DOHH2 (cell line): Measurements from ENCODE around the gene GRIK2.

ENCODE experiments used
- H3F3A ChIP-seq: fragments of 200-600 bp; sonication (generic), shearing (Covaris generic); 2 replicates; pipeline ENCODE4 v1.6.0; 2016; ENCODE audit warnings: antibody characterized with exemption, mild to moderate bottlenecking; ENCODE audit not compliant: control insufficient read depth, insufficient read depth
- H3K27ac ChIP-seq: fragments of 200-600 bp; sonication (generic); 2 replicates; pipeline ENCODE4 v1.5.1; 2014; ENCODE audit warnings: low read depth, mild to moderate bottlenecking, low read length, moderate library complexity
- H3K27me3 ChIP-seq: fragments of 200-600 bp; sonication (generic); 2 replicates; pipeline ENCODE4 v1.6.1; 2014; ENCODE audit warnings: mild to moderate bottlenecking, low read length, mixed read lengths; ENCODE audit not compliant: control insufficient read depth
- H3K36me3 ChIP-seq: fragments of 200-600 bp; sonication (generic); 2 replicates; pipeline ENCODE4 v1.6.1; 2014; ENCODE audit warnings: mild to moderate bottlenecking, low read length, moderate library complexity, mixed read lengths; ENCODE audit not compliant: control insufficient read depth
- H3K4me1 ChIP-seq: fragments of 200-600 bp; sonication (generic); 2 replicates; pipeline ENCODE4 v1.6.1; 2014; ENCODE audit warnings: mild to moderate bottlenecking, low read length, mixed read lengths; ENCODE audit not compliant: control insufficient read depth
- H3K4me2 ChIP-seq: fragments of 200-600 bp; sonication (generic); 2 replicates; pipeline ENCODE4 v1.6.0; 2014; ENCODE audit warnings: mild to moderate bottlenecking, low read length, moderate library complexity
- H3K4me3 ChIP-seq: fragments of 200-600 bp; sonication (generic); 2 replicates; pipeline ENCODE4 v1.5.1; 2014; ENCODE audit warnings: mild to moderate bottlenecking, low read length, mixed read lengths
- H3K79me2 ChIP-seq: fragments of 200-600 bp; sonication (generic); 2 replicates; pipeline ENCODE4 v1.6.1; 2014; ENCODE audit warnings: mild to moderate bottlenecking, low read length, mixed read lengths; ENCODE audit not compliant: control insufficient read depth
- H3K9me2 ChIP-seq: fragments of 200-600 bp; sonication (generic); replicated peaks from 2 replicates; pipeline ENCODE4 v1.6.1; 2014; ENCODE audit warnings: mild to moderate bottlenecking, low read length, mixed read lengths; ENCODE audit not compliant: control insufficient read depth
- H3K9me3 ChIP-seq: fragments of 200-600 bp; sonication (generic); 2 replicates; pipeline ENCODE4 v1.6.1; 2014; ENCODE audit warnings: antibody characterized with exemption, low read length, mixed read lengths; ENCODE audit not compliant: control insufficient read depth, insufficient read depth
- H4K20me1 ChIP-seq: fragments of 200-600 bp; sonication (generic); 2 replicates; pipeline ENCODE4 v1.6.0; 2014; ENCODE audit warnings: low read depth, mild to moderate bottlenecking, antibody characterized with exemption, low read length, moderate library complexity; ENCODE audit not compliant: control insufficient read depth, insufficient read depth
- CTCF ChIP-seq: fragments of 200-600 bp; sonication (generic); IDR thresholded peaks from one replicate; pipeline ENCODE4 v1.5.1; 2014; ENCODE audit warnings: antibody characterized with exemption, mild to moderate bottlenecking, low read depth, low read length; ENCODE audit not compliant: poor library complexity, severe bottlenecking
- EZH2phosphoT487 ChIP-seq: fragments of 200-600 bp; sonication (generic); IDR thresholded peaks from 2 replicates; pipeline ENCODE4 v1.6.1; 2017; ENCODE audit warnings: borderline replicate concordance, mild to moderate bottlenecking, antibody characterized with exemption, low read length, moderate library complexity, mixed read lengths

The GRIK2 gene

GRCh38 chr6:101458826-101459225 lies 65.3 kb downstream of the GRIK2 start:
- TF ChIP-seq EZH2phosphoT487 (no peak), CTCF (no peak)
- H3K4me3 ChIP-seq, result no peak overlapping the region

GRCh38 chr6:101462576-101462975 lies 69.1 kb downstream of the GRIK2 start:
- Histone ChIP-seq H3K9me3 (no peaks in the 10 kb centered on the region), H3K27ac (no peak overlapping the region), H3K36me3 (no peaks in the 10 kb centered on the region), H3K4me2 (no peak overlapping the region), H3K4me1 (no peaks in the 10 kb centered on the region), H3K79me2 (no peaks in the 10 kb centered on the region), H4K20me1 (no peaks in the 10 kb centered on the region), H3F3A (no peaks in the 10 kb centered on the region), H3K9me2 (no peaks in the 10 kb centered on the region), H3K4me3 (no peak overlapping the region), H3K27me3 (no peaks in the 10 kb centered on the region)
- TF ChIP-seq CTCF (no peak), EZH2phosphoT487 (no peak)

More at GRCh38 chr6:101458826-101459225, 65.3 kb downstream of the GRIK2 start:
- H3K27me3 ChIP-seq, result no peaks in the 10 kb centered on the region
- no peaks in the 10 kb centered on the region for H3K79me2 ChIP-seq
- no peaks in the 10 kb centered on the region for H3K9me2 ChIP-seq
- H3K36me3 ChIP-seq, result no peaks in the 10 kb centered on the region
- no peaks in the 10 kb centered on the region for H3K9me3 ChIP-seq
- H3K27ac ChIP-seq, result no peak overlapping the region
- H3F3A ChIP-seq, result no peaks in the 10 kb centered on the region
- H3K4me2 ChIP-seq, result no peak overlapping the region
- no peaks in the 10 kb centered on the region for H4K20me1 ChIP-seq
- H3K4me1 ChIP-seq, result no peaks in the 10 kb centered on the region

- Histone ChIP-seq H4K20me1 (no peaks in the 10 kb centered on the region), H3K9me2 (no peaks in the 10 kb centered on the region; the same call in 1 of the 2 replicates), H3K4me2 (no peak overlapping the region), H3K9me3 (no peaks in the 10 kb centered on the region), H3F3A (no peaks in the 10 kb centered on the region), H3K79me2 (no peaks in the 10 kb centered on the region), H3K4me3 (no peak overlapping the region), H3K36me3 (no peaks in the 10 kb centered on the region), H3K4me1 (no peaks in the 10 kb centered on the region), H3K27ac (no peak overlapping the region), H3K27me3 (no peaks in the 10 kb centered on the region)
- TF ChIP-seq EZH2phosphoT487 (no peak), CTCF (no peak)
Observed at GRCh38 chr6:101465863-101466262, 72.4 kb downstream of the GRIK2 start.

- H3K4me3 ChIP-seq, result no peak overlapping the region
- H3K79me2 ChIP-seq, result no peaks in the 10 kb centered on the region
- no peak overlapping the region for H3K27ac ChIP-seq
- H3K4me2 ChIP-seq, result no peak overlapping the region
- no peaks in the 10 kb centered on the region for H3K27me3 ChIP-seq
- no peaks in the 10 kb centered on the region for H3F3A ChIP-seq
- H3K4me1 ChIP-seq, result no peaks in the 10 kb centered on the region
- no peaks in the 10 kb centered on the region for H3K9me2 ChIP-seq
- H3K9me3 ChIP-seq, result no peaks in the 10 kb centered on the region
- no peaks in the 10 kb centered on the region for H3K36me3 ChIP-seq
- H4K20me1 ChIP-seq, result no peaks in the 10 kb centered on the region
- TF ChIP-seq CTCF (no peak), EZH2phosphoT487 (no peak)
Observed at GRCh38 chr6:101477436-101477835, 83.9 kb downstream of the GRIK2 start.
